Adrenal gland (tissue), 5 donors: ENCODE data around the gene SORBS1.

Source experiments
- POLR2A ChIP-seq, 2 donors: fragments of 450-650 bp; IDR thresholded peaks; one replicate each; pipeline ENCODE4 v1.6.1; 2017; ENCODE audit warnings: antibody characterized with exemption in 2 of 2, mild to moderate bottlenecking in 2 of 2, moderate library complexity in 1 of 2
- TF ChIP-seq, protein P1 (sequence below), 6 experiments: fragments of 450-650 bp in 4 of 6; fragments of 200-600 bp in 2 of 6; sonication (generic) in 1 of 6; IDR thresholded peaks; 1 replicate in 5 of 6; 2 replicates in 1 of 6; pipeline versions ENCODE4 v1.5.1 to v1.8.0; 2016 to 2021; ENCODE audit warnings: antibody characterized with exemption in 6 of 6, mild to moderate bottlenecking in 2 of 6, moderate library complexity in 1 of 6
- donor health status: DM: no; HTN: no; CAD: no.

- no peak for TF ChIP-seq POLR2A (IDR thresholded peaks at IDR 0.05)
- TF ChIP-seq, protein P1, sequence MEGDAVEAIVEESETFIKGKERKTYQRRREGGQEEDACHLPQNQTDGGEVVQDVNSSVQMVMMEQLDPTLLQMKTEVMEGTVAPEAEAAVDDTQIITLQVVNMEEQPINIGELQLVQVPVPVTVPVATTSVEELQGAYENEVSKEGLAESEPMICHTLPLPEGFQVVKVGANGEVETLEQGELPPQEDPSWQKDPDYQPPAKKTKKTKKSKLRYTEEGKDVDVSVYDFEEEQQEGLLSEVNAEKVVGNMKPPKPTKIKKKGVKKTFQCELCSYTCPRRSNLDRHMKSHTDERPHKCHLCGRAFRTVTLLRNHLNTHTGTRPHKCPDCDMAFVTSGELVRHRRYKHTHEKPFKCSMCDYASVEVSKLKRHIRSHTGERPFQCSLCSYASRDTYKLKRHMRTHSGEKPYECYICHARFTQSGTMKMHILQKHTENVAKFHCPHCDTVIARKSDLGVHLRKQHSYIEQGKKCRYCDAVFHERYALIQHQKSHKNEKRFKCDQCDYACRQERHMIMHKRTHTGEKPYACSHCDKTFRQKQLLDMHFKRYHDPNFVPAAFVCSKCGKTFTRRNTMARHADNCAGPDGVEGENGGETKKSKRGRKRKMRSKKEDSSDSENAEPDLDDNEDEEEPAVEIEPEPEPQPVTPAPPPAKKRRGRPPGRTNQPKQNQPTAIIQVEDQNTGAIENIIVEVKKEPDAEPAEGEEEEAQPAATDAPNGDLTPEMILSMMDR (IDR thresholded peaks at IDR 0.05), result no peak
Measured at GRCh38 chr10:95293631-95294030, 267.5 kb downstream of the SORBS1 start.
